ENCODE results near the gene GADL1. TPM values are rescaled to one million over a fixed set of nuclear protein-coding genes. Genes with fewer than 3 reads are reported as not detected.

GADL1 gene
- total and polyA plus RNA-seq, 7 experiments from 2014 or later: not detected

GRCh38 chr3:30890907-30891306, 3.6 kb downstream of the GADL1 start:
- POLR2A ChIA-PET: no interaction called here
- peaks cover 45 to 68% (median 57%) of the 10 kb centered on the region in 5 donors for H3K27me3 Mint-ChIP-seq
- DNase-seq: no peak

DNA sequence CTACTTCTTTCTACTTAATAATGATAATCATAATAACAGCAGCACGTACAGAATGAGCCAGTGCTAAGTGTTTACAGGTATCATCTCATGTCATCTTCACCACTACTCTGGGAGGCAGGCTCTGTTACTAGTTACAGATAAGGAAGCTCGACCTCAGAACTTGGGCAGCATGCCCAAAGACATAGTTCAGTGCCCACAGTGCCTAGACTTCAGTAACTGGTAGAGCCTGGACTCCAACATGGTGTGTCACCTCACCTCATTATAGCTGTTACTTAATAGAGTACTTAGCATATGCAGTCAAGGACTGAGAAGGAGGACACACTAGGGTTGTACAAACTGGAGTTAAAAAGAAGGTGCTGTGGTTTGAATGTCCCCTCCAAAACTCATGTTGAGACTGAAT, 7.6 kb downstream of the GADL1 start:
- H3K9me3 Mint-ChIP-seq: peaks cover 0 to 7% (median 2%) of the 10 kb centered on the region in 11 donors
- ChIA-PET POLR2A (no interaction called here), CTCF (no interaction called here)
- H3K27me3 Mint-ChIP-seq: peaks cover 23 to 53% (median 45%) of the 10 kb centered on the region in 5 donors
- Histone ChIP-seq H3K4me3 (ENCODE audit: low read length) (no peak overlapping the region), H3K27me3 (ENCODE audit: control insufficient read depth in 2 of 2, insufficient read depth in 2 of 2, low read length in 2 of 2) (peaks cover 0 to 2% of the 10 kb centered on the region in 2 donors), H3K4me1 (ENCODE audit: control insufficient read depth in 2 of 2, insufficient read depth in 2 of 2, low read length in 2 of 2) (peaks cover 0 to 9% of the 10 kb centered on the region in 2 donors), H3K9me3 (ENCODE audit: control insufficient read depth in 2 of 3, low read length in 3 of 3) (no peaks in the 10 kb centered on the region), H3K36me3 (ENCODE audit: control insufficient read depth in 2 of 3, insufficient read depth in 3 of 3, low read length in 3 of 3) (no peaks in the 10 kb centered on the region), H3K27ac (ENCODE audit: low read depth, low read length) (no peak overlapping the region)
- H3K4me3 Mint-ChIP-seq: no peak overlapping the region
- DNase-seq (no peak), ATAC-seq (no peak)
- H3K4me1 Mint-ChIP-seq: peaks cover 4 to 15% (median 12%) of the 10 kb centered on the region in 7 donors
- intact Hi-C loops (cut with micrococcal nuclease): no loop called here
- no peak overlapping the region for H3K27ac Mint-ChIP-seq
- H3K36me3 Mint-ChIP-seq: peaks cover 0 to 5% (median 3%) of the 10 kb centered on the region in 5 donors

More at GRCh38 chr3:30890907-30891306, 3.6 kb downstream of the GADL1 start:
- H3K36me3 ChIP-seq (ENCODE audit: control insufficient read depth in 2 of 3, insufficient read depth in 3 of 3, low read length in 3 of 3): no peaks in the 10 kb centered on the region
- H3K27ac ChIP-seq (ENCODE audit: low read depth, low read length): no peak overlapping the region
- Mint-ChIP-seq H3K36me3 (peaks cover 0 to 5% (median 0%) of the 10 kb centered on the region in 5 donors), H3K27ac (no peak overlapping the region), H3K4me1 (peaks cover 7 to 20% (median 17%) of the 10 kb centered on the region in 7 donors), H3K9me3 (peaks cover 0 to 7% (median 0%) of the 10 kb centered on the region in 11 donors), H3K4me3 (peak overlapping the region in 1 of 10 donors; percentile 3)
- CTCF ChIA-PET: no interaction called here
- peaks cover 2 to 5% of the 10 kb centered on the region in 2 donors for H3K27me3 ChIP-seq (ENCODE audit: control insufficient read depth in 2 of 2, insufficient read depth in 2 of 2, low read length in 2 of 2)
- no peaks in the 10 kb centered on the region for H3K9me3 ChIP-seq (ENCODE audit: control insufficient read depth in 2 of 3, low read length in 3 of 3)
- intact Hi-C loops (cut with micrococcal nuclease): no loop called here
- peaks cover 0 to 9% of the 10 kb centered on the region in 2 donors for H3K4me1 ChIP-seq (ENCODE audit: control insufficient read depth in 2 of 2, insufficient read depth in 2 of 2, low read length in 2 of 2)
- no peak for ATAC-seq
- H3K4me3 ChIP-seq (ENCODE audit: low read length): no peak overlapping the region

DNA sequence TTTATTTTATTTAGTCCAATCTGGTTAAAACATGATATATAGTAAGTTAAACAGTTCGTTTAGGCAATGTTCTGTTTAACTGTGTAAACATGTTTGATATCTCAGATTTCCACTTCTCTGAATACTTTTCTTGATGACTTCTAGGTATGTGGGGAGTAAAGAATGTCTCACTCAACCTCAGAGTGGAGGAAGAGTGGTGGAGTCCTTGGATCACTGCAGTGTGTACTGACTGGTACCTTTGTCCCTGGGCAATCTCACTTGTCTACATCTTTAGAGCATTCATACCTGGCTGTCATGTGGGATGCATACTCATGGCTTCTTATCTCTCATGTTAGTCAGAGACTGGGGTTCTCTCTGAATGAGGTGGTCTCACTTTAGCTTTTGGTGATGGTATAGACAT, 15.6 kb downstream of the GADL1 start:
- CTCF ChIA-PET: no interaction called here
- POLR2A ChIA-PET: no interaction called here
- Mint-ChIP-seq H3K36me3 (peaks cover 0 to under 1% (median 0%) of the 10 kb centered on the region in 5 donors), H3K27ac (no peak overlapping the region), H3K9me3 (peaks cover 0 to 10% (median 5%) of the 10 kb centered on the region in 11 donors), H3K4me1 (no peaks in the 10 kb centered on the region), H3K4me3 (no peak overlapping the region), H3K27me3 (peaks cover 0 to 18% (median 8%) of the 10 kb centered on the region in 5 donors)
- H3K4me1 ChIP-seq (ENCODE audit: control insufficient read depth in 2 of 2, insufficient read depth in 2 of 2, low read length in 2 of 2): no peaks in the 10 kb centered on the region
- no peak overlapping the region for H3K27ac ChIP-seq (ENCODE audit: low read depth, low read length)
- H3K9me3 ChIP-seq (ENCODE audit: control insufficient read depth in 2 of 3, low read length in 3 of 3): no peaks in the 10 kb centered on the region
- H3K4me3 ChIP-seq (ENCODE audit: low read length): no peak overlapping the region
- H3K27me3 ChIP-seq (ENCODE audit: control insufficient read depth in 2 of 2, insufficient read depth in 2 of 2, low read length in 2 of 2): no peaks in the 10 kb centered on the region
- H3K36me3 ChIP-seq (ENCODE audit: control insufficient read depth in 2 of 3, insufficient read depth in 3 of 3, low read length in 3 of 3): no peaks in the 10 kb centered on the region
- intact Hi-C loops (cut with micrococcal nuclease): no loop called here
- DNase-seq: no peak
- no peak for ATAC-seq

- no peaks in the 10 kb centered on the region for H3K36me3 Mint-ChIP-seq
- ATAC-seq: no peak
Observed at GRCh38 chr3:30875505-30875904, 19.0 kb downstream of the GADL1 start.

GRCh38 chr3:30873671-30874070, 20.8 kb downstream of the GADL1 start:
- Histone ChIP-seq H3K36me3 (ENCODE audit: control insufficient read depth in 2 of 3, insufficient read depth in 3 of 3, low read length in 3 of 3) (no peaks in the 10 kb centered on the region), H3K4me3 (ENCODE audit: low read length) (no peak overlapping the region), H3K9me3 (ENCODE audit: control insufficient read depth in 2 of 3, low read length in 3 of 3) (no peaks in the 10 kb centered on the region), H3K4me1 (ENCODE audit: control insufficient read depth in 2 of 2, insufficient read depth in 2 of 2, low read length in 2 of 2) (no peaks in the 10 kb centered on the region), H3K27me3 (ENCODE audit: control insufficient read depth in 2 of 2, insufficient read depth in 2 of 2, low read length in 2 of 2) (no peaks in the 10 kb centered on the region), H3K27ac (ENCODE audit: low read depth, low read length) (no peak overlapping the region)
- ATAC-seq: no peak
- intact Hi-C loops (cut with micrococcal nuclease): no loop called here
- H3K4me3 Mint-ChIP-seq: no peak overlapping the region
- DNase-seq: no peak
- no peak overlapping the region for H3K27ac Mint-ChIP-seq
- peaks cover 0 to 4% (median 0%) of the 10 kb centered on the region in 11 donors for H3K9me3 Mint-ChIP-seq
- ChIA-PET CTCF (no interaction called here), POLR2A (interaction anchor here (0.6 kb wide), 1 partner anchor 1298 kb away, joined by 3 read pairs; no protein-coding TSS in a partner anchor)
- H3K27me3 Mint-ChIP-seq: peaks cover 0 to 24% (median 3%) of the 10 kb centered on the region in 5 donors
- H3K4me1 Mint-ChIP-seq: no peaks in the 10 kb centered on the region
- no peaks in the 10 kb centered on the region for H3K36me3 Mint-ChIP-seq

More at GRCh38 chr3:30875505-30875904, 19.0 kb downstream of the GADL1 start:
- Histone ChIP-seq H3K36me3 (ENCODE audit: control insufficient read depth in 2 of 3, insufficient read depth in 3 of 3, low read length in 3 of 3) (no peaks in the 10 kb centered on the region), H3K4me3 (ENCODE audit: low read length) (no peak overlapping the region), H3K27ac (ENCODE audit: low read depth, low read length) (no peak overlapping the region), H3K4me1 (ENCODE audit: control insufficient read depth in 2 of 2, insufficient read depth in 2 of 2, low read length in 2 of 2) (no peaks in the 10 kb centered on the region), H3K27me3 (ENCODE audit: control insufficient read depth in 2 of 2, insufficient read depth in 2 of 2, low read length in 2 of 2) (no peaks in the 10 kb centered on the region), H3K9me3 (ENCODE audit: control insufficient read depth in 2 of 3, low read length in 3 of 3) (no peaks in the 10 kb centered on the region)
- intact Hi-C loops (cut with micrococcal nuclease): no loop called here
- ChIA-PET POLR2A (no interaction called here), CTCF (no interaction called here)
- no peak overlapping the region for H3K27ac Mint-ChIP-seq
- peaks cover 0 to 21% (median 3%) of the 10 kb centered on the region in 5 donors for H3K27me3 Mint-ChIP-seq
- H3K9me3 Mint-ChIP-seq: peaks cover 0 to 8% (median 2%) of the 10 kb centered on the region in 11 donors
- no peak for DNase-seq
- no peak overlapping the region for H3K4me3 Mint-ChIP-seq
- no peaks in the 10 kb centered on the region for H3K4me1 Mint-ChIP-seq

DNA sequence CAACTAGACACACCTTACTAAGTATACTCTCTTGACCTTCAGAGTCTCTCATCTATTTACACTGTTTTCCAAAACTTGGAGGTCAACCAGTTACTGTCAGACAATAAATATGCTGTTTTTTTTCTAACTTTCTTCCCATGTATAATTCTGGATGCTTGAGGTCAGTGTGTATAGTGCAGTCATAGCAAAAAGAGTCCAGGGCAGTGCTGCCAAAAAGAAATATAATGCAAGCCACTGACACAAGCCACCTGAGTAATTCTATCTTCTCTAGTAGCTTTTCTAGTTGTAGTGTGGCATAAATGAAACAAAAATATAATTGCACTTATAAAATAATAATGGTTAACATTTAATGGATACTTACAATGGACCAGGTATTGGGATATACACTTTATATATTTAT, 21.6 kb downstream of the GADL1 start:
- H3K4me3 ChIP-seq (ENCODE audit: low read length): no peak overlapping the region
- Mint-ChIP-seq H3K36me3 (no peaks in the 10 kb centered on the region), H3K27me3 (peaks cover 0 to 24% (median 3%) of the 10 kb centered on the region in 5 donors), H3K27ac (no peak overlapping the region), H3K4me3 (no peak overlapping the region), H3K9me3 (peaks cover 0 to 4% (median 0%) of the 10 kb centered on the region in 11 donors), H3K4me1 (no peaks in the 10 kb centered on the region)
- H3K9me3 ChIP-seq (ENCODE audit: control insufficient read depth in 2 of 3, low read length in 3 of 3): no peaks in the 10 kb centered on the region
- ATAC-seq: no peak
- intact Hi-C loops (cut with micrococcal nuclease): no loop called here
- no peaks in the 10 kb centered on the region for H3K27me3 ChIP-seq (ENCODE audit: control insufficient read depth in 2 of 2, insufficient read depth in 2 of 2, low read length in 2 of 2)
- H3K27ac ChIP-seq (ENCODE audit: low read depth, low read length): no peak overlapping the region
- ChIA-PET CTCF (no interaction called here), POLR2A (no interaction called here)
- no peak for DNase-seq
- no peaks in the 10 kb centered on the region for H3K4me1 ChIP-seq (ENCODE audit: control insufficient read depth in 2 of 2, insufficient read depth in 2 of 2, low read length in 2 of 2)
- H3K36me3 ChIP-seq (ENCODE audit: control insufficient read depth in 2 of 3, insufficient read depth in 3 of 3, low read length in 3 of 3): no peaks in the 10 kb centered on the region

GRCh38 chr3:30871720-30872119, 22.7 kb downstream of the GADL1 start:
- no peaks in the 10 kb centered on the region for H3K9me3 ChIP-seq (ENCODE audit: control insufficient read depth in 2 of 3, low read length in 3 of 3)
- H3K36me3 ChIP-seq (ENCODE audit: control insufficient read depth in 2 of 3, insufficient read depth in 3 of 3, low read length in 3 of 3): no peaks in the 10 kb centered on the region
- intact Hi-C loops (cut with micrococcal nuclease): no loop called here
- no peak for ATAC-seq
- H3K4me3 Mint-ChIP-seq: no peak overlapping the region
- peaks cover 0 to 23% (median 3%) of the 10 kb centered on the region in 5 donors for H3K27me3 Mint-ChIP-seq
- DNase-seq: no peak
- H3K4me1 Mint-ChIP-seq: no peaks in the 10 kb centered on the region
- CTCF ChIA-PET: no interaction called here
- H3K4me3 ChIP-seq (ENCODE audit: low read length): no peak overlapping the region
- no peaks in the 10 kb centered on the region for H3K36me3 Mint-ChIP-seq
- H3K27ac ChIP-seq (ENCODE audit: low read depth, low read length): no peak overlapping the region
- H3K9me3 Mint-ChIP-seq: peaks cover 0 to 4% (median 0%) of the 10 kb centered on the region in 11 donors
- POLR2A ChIA-PET: no interaction called here
- H3K27me3 ChIP-seq (ENCODE audit: control insufficient read depth in 2 of 2, insufficient read depth in 2 of 2, low read length in 2 of 2): no peaks in the 10 kb centered on the region
- no peak overlapping the region for H3K27ac Mint-ChIP-seq
- no peaks in the 10 kb centered on the region for H3K4me1 ChIP-seq (ENCODE audit: control insufficient read depth in 2 of 2, insufficient read depth in 2 of 2, low read length in 2 of 2)

Measured in naive thymus-derived CD4-positive, alpha-beta T cell (primary cell).